ENCODE results near the gene GRIN2A. TPM values are rescaled to one million over a fixed set of nuclear protein-coding genes. Genes with fewer than 3 reads are reported as not detected.

Gene GRIN2A
- total and polyA plus RNA-seq, 2 experiments from 2014 or later, result not detected

DNA sequence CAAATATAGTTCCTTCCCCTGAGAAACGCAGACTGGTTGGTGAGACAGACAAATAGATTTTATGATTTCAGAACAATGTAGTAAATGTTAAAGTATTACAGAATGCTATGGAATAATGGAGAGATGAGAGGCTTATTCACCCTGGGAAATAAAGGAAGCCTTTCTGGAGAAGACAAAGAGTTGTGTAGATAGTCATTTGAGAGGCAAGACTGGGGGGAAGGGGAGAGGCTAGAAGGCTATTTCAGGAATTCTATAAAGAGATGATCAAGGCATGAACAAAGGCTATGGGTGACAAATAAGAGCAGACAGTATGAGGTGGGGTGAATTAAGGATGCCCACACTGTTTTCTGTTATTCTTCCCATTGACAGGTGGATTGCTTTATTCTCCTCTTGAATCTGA, 211.4 kb downstream of the GRIN2A start:
- Histone ChIP-seq H3K9me2 (ENCODE audit: insufficient read depth) (no peaks in the 10 kb centered on the region), H3F3A (ENCODE audit: insufficient read depth) (no peaks in the 10 kb centered on the region), H3K4me2 (ENCODE audit: unreplicated experiment) (no peak overlapping the region), H3K9ac (no peak overlapping the region), H3K36me3 (ENCODE audit: low read depth) (no peaks in the 10 kb centered on the region), H3K27ac (no peak overlapping the region), H3K27me3 (replicated peaks; ENCODE audit: insufficient read depth) (no peaks in the 10 kb centered on the region), H3K4me1 (ENCODE audit: insufficient read depth) (no peaks in the 10 kb centered on the region), H2AFZ (no peak overlapping the region), H4K20me1 (ENCODE audit: insufficient read depth) (no peaks in the 10 kb centered on the region), H3K9me3 (ENCODE audit: low read depth) (no peaks in the 10 kb centered on the region), H3K4me3 (no peak overlapping the region), H3K79me2 (ENCODE audit: insufficient read depth) (no peaks in the 10 kb centered on the region)
- DNase-seq, result no peak
- in situ Hi-C loops (cut with MboI), result no loop called here
- WGBS, 2 experiments (ENCODE audit: low coverage in 1 of 2, low lambda C conversion rate in 2 of 2, missing lambda C conversion rate in 2 of 2), result 16 to 38% methylated on average over 1 of the region's 1 CpG
- no peak for TF ChIP-seq EZH2phosphoT487 (IDR thresholded peaks at IDR 0.05; ENCODE audit: insufficient read depth, low read depth)
- TF ChIP-seq EZH2 (IDR thresholded peaks at IDR 0.05; ENCODE audit: insufficient read depth, poor library complexity, severe bottlenecking), result no peak

DNA sequence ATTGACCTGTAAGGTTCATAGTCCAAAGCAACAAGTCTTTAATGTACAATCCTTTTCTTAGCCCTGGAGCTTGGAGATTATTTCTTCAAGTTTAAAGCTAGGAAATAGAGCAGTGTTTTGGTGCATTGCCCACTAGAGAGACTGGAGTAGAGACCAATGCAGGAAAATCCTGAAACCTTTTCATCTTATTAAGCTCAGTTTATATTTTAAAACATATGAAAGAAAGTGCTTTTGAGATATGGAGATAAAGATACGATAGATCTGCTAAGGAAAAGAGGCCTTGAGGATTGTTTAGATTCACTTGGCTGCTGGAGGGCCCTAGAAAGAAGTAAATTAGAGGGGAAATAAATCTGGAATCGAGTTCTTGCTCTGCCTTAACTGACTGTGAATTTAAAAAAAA, 212.0 kb downstream of the GRIN2A start:
- Histone ChIP-seq H3F3A (ENCODE audit: insufficient read depth) (no peaks in the 10 kb centered on the region), H2AFZ (no peak overlapping the region), H3K27me3 (replicated peaks; ENCODE audit: insufficient read depth) (no peaks in the 10 kb centered on the region), H3K9ac (no peak overlapping the region), H4K20me1 (ENCODE audit: insufficient read depth) (no peaks in the 10 kb centered on the region), H3K9me3 (ENCODE audit: low read depth) (no peaks in the 10 kb centered on the region), H3K4me1 (ENCODE audit: insufficient read depth) (no peaks in the 10 kb centered on the region), H3K79me2 (ENCODE audit: insufficient read depth) (no peaks in the 10 kb centered on the region), H3K9me2 (ENCODE audit: insufficient read depth) (no peaks in the 10 kb centered on the region), H3K4me3 (no peak overlapping the region), H3K4me2 (ENCODE audit: unreplicated experiment) (no peak overlapping the region), H3K36me3 (ENCODE audit: low read depth) (no peaks in the 10 kb centered on the region), H3K27ac (no peak overlapping the region)
- in situ Hi-C loops (cut with MboI), result no loop called here
- no peak for TF ChIP-seq EZH2phosphoT487 (IDR thresholded peaks at IDR 0.05; ENCODE audit: insufficient read depth, low read depth)
- no peak for TF ChIP-seq EZH2 (IDR thresholded peaks at IDR 0.05; ENCODE audit: insufficient read depth, poor library complexity, severe bottlenecking)
- WGBS, 2 experiments (ENCODE audit: low coverage in 1 of 2, low lambda C conversion rate in 2 of 2, missing lambda C conversion rate in 2 of 2), result 8 to 10% methylated on average over 2 of the region's 2 CpGs
- DNase-seq, result no peak

DNA sequence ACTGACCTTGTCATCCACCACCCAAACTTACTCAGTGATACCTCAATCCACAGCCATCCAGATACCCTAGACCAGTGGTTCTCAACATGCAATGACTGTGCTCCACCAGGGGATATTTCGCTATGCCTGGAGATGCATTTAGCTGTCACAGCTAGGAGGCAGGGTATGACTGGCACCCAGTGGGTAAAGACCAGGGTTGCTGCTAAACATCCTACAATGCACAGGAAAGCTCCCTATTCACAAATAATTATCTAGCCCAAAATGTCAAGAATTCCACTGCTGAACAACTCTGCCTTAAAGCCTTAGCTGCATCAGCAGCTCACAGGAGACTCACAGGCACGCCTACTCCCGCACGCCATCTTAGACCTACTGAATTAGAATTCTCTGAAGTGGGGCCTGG, 212.6 kb downstream of the GRIN2A start:
- Histone ChIP-seq H3K9ac (no peak overlapping the region), H3K9me2 (ENCODE audit: insufficient read depth) (no peaks in the 10 kb centered on the region), H4K20me1 (ENCODE audit: insufficient read depth) (no peaks in the 10 kb centered on the region), H2AFZ (no peak overlapping the region), H3K4me2 (ENCODE audit: unreplicated experiment) (no peak overlapping the region), H3F3A (ENCODE audit: insufficient read depth) (no peaks in the 10 kb centered on the region), H3K9me3 (ENCODE audit: low read depth) (no peaks in the 10 kb centered on the region), H3K27me3 (replicated peaks; ENCODE audit: insufficient read depth) (no peaks in the 10 kb centered on the region), H3K4me1 (ENCODE audit: insufficient read depth) (no peaks in the 10 kb centered on the region), H3K36me3 (ENCODE audit: low read depth) (no peaks in the 10 kb centered on the region), H3K79me2 (ENCODE audit: insufficient read depth) (no peaks in the 10 kb centered on the region), H3K27ac (no peak overlapping the region), H3K4me3 (no peak overlapping the region)
- no peak for DNase-seq
- in situ Hi-C loops (cut with MboI), result no loop called here
- 37 to 39% methylated on average over 4 of the region's 4 CpGs for WGBS, 2 experiments (ENCODE audit: low coverage in 1 of 2, low lambda C conversion rate in 2 of 2, missing lambda C conversion rate in 2 of 2)
- TF ChIP-seq EZH2 (IDR thresholded peaks at IDR 0.05; ENCODE audit: insufficient read depth, poor library complexity, severe bottlenecking) (no peak), EZH2phosphoT487 (IDR thresholded peaks at IDR 0.05; ENCODE audit: insufficient read depth, low read depth) (no peak)

DNA sequence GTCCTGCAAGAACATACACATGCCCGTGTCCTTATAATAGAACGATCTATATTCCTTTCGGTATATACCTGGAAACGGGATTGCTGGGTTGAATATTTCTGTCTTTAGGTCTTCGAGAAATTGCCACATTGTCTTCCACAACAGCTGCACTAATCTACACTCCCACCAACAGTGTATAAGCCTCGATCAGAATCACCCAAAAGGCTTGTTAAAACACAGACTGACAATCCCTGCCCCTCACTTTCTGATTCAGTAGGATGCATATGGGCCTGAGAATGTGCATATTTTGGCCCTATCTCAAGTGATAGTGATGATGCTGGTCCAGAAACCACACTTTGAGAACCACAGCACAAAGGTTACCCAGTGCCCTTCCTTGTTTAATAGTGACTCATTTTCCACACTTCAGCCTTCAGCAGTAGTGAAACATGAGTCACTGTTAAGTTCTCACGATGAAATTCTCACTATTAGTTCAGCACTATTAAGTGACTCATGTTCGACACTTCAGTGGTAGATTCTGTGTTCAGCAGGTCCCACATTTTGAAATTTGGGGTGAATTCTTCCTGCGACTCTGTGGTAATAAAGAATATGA, 215.6 kb downstream of the GRIN2A start:
- no peaks in the 10 kb centered on the region for H3K4me1 ChIP-seq (ENCODE audit: insufficient read depth)
- no peaks in the 10 kb centered on the region for H3K79me2 ChIP-seq (ENCODE audit: insufficient read depth)
- TF ChIP-seq EZH2phosphoT487 (IDR thresholded peaks at IDR 0.05; ENCODE audit: insufficient read depth, low read depth), result no peak
- no peak for TF ChIP-seq EZH2 (IDR thresholded peaks at IDR 0.05; ENCODE audit: insufficient read depth, poor library complexity, severe bottlenecking)

DNA sequence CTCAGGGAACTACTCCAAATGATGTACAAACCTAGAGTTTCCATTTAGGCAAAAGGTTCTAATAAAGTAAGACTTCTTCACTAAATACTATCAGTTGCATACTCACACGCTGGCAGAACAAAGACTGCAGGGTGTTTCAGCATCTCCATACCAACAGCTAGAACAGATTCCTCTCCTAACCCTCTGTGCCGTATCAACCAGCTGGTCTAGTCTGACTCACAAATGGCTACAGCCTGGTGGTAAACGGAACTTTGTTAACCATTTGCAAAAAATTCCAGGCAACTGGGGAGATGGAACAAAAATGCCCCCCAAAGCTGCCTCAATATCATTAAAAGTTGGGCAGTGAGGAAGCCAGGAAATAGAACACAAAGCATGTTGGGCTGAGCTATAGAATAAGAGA, 217.1 kb downstream of the GRIN2A start:
- Histone ChIP-seq H3K4me2 (ENCODE audit: unreplicated experiment) (no peak overlapping the region), H3K9ac (no peak overlapping the region), H3K4me1 (ENCODE audit: insufficient read depth) (no peaks in the 10 kb centered on the region), H3K9me3 (ENCODE audit: low read depth) (no peaks in the 10 kb centered on the region), H3K9me2 (ENCODE audit: insufficient read depth) (no peaks in the 10 kb centered on the region), H2AFZ (no peak overlapping the region), H3K27ac (no peak overlapping the region), H3K79me2 (ENCODE audit: insufficient read depth) (no peaks in the 10 kb centered on the region), H3K36me3 (ENCODE audit: low read depth) (no peaks in the 10 kb centered on the region), H3K4me3 (no peak overlapping the region), H4K20me1 (ENCODE audit: insufficient read depth) (no peaks in the 10 kb centered on the region), H3F3A (ENCODE audit: insufficient read depth) (no peaks in the 10 kb centered on the region), H3K27me3 (replicated peaks; ENCODE audit: insufficient read depth) (no peaks in the 10 kb centered on the region)
- 6 to 13% methylated on average over 3 of the region's 3 CpGs for WGBS, 2 experiments (ENCODE audit: low coverage in 1 of 2, low lambda C conversion rate in 2 of 2, missing lambda C conversion rate in 2 of 2)
- DNase-seq, result no peak
- TF ChIP-seq EZH2 (IDR thresholded peaks at IDR 0.05; ENCODE audit: insufficient read depth, poor library complexity, severe bottlenecking) (no peak), EZH2phosphoT487 (IDR thresholded peaks at IDR 0.05; ENCODE audit: insufficient read depth, low read depth) (no peak)
- in situ Hi-C loops (cut with MboI), result no loop called here

More for the DNA sequence above, 215.6 kb downstream of the GRIN2A start:
- DNase-seq, result peak; percentile 4
- Histone ChIP-seq H3K27ac (no peak overlapping the region), H3K36me3 (ENCODE audit: low read depth) (no peaks in the 10 kb centered on the region), H3K27me3 (replicated peaks; ENCODE audit: insufficient read depth) (no peaks in the 10 kb centered on the region), H3K4me3 (no peak overlapping the region), H4K20me1 (ENCODE audit: insufficient read depth) (no peaks in the 10 kb centered on the region), H3K4me2 (ENCODE audit: unreplicated experiment) (no peak overlapping the region), H3K9me3 (ENCODE audit: low read depth) (no peaks in the 10 kb centered on the region), H3F3A (ENCODE audit: insufficient read depth) (no peaks in the 10 kb centered on the region), H2AFZ (no peak overlapping the region), H3K9me2 (ENCODE audit: insufficient read depth) (no peaks in the 10 kb centered on the region), H3K9ac (no peak overlapping the region)
- WGBS, 2 experiments (ENCODE audit: low coverage in 1 of 2, low lambda C conversion rate in 2 of 2, missing lambda C conversion rate in 2 of 2), result 36 to 39% methylated on average over 9 of the region's 9 CpGs
- in situ Hi-C loops (cut with MboI), result no loop called here

Data from GM23248 (cell line).